Activated CD4-positive, alpha-beta T cell treated with anti-CD3 and anti-CD28 coated beads, Interleukin-2, amount 50 U/mL, for 1 hour (primary cell): Measurements from ENCODE around the gene MRTFA.
"Not testable (repeated sequence)": the region's sequence is repeated elsewhere in the genome, so short reads cannot be mapped to it uniquely, and the experiment has no call there.

Experiments used
- DNase-seq: peaks from one replicate; pipeline ENCODE4 v3.0.0-alpha.2; 2020

Gene MRTFA

DNA sequence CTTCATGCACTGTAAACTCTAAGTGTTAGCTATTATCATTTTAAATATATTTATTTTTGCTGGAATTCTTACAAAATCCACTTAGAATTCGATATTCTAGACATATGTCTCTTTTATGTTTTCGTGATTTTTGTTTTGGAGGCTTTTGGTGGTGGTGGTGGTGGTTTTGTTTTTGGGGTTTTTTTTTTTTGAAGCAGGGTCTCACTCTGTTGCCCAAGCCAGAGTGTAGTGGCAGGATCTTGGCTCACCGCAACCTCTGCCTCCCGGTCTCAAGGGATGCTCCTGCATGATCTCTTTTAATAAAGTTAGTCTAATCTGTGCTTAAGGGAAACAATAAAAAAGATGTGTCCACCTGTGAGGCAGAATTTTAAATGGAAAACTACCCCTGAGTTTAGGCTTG is 117.7 kb downstream of the MRTFA start:
- DNase-seq: no peak

DNA sequence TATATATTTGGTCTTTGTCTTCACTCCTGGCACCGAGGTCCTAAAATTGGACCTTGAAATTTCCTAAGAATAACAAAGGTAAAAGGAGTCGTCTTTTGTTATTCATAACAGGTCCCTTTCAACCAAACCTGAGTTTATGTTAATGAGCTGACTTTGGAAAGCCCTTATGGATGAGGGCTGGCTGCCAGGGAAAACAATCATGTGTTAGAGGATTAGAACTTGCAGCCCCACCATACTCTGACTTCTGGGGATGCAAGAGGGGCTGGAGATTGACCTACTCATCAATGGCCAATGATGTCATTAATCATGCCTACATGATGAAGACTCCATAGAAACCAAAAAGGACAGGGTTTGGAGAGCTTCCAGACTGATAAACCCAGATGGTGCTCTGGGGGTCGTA is 118.9 kb downstream of the MRTFA start:
- no peak for DNase-seq

DNA sequence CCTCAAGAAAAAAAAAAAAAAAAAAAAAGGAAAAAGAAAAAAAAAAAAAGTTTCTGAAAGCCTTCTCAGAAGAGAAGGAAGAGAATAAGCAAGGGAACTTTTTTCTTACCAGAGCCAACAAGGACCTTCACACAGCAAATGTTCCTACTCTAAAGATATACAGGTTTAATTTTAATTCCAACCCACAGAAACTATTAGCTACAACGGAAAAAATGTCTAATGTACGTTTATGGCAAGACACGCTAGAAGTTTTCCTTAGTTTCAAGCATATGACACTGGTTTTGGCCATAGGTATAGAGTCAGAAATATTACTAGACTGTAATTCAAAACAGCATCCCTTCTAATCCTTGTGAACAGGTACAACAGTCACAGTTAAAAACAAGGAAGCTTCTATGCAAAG is 120.1 kb downstream of the MRTFA start:
- no peak for DNase-seq

DNA sequence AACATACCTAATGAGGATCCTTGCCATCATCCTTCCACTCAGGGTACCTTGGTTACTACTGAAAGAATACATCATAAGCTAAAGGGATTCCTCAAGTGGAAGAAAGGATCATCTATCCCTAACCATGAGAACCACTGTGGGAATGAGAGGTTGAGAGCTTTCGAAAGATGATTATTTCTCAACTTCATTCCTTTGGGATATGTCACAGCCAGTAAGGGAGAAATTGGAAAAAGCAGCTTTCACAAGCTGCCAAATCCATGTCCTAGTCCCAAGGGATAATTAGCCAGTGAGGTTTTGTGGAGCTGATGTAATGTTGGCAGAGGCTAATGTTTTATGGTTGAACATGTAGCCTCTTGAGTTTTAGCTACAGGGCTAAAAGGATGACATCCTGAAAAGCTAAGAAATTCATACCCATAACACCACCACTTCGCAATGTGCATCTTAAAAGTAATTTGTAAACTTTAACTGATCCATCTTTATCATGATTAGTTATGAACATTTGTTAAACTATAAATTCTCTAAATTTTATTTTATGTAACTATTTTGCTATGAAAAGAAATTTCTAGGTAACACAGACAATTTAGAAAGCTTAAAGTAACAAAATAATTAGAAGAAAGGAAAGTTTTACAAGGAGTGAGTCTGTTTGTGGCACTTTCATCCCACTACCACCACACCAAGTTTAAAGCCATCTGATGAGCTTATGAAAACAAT is 123.9 kb downstream of the MRTFA start:
- DNase-seq: no peak

DNA sequence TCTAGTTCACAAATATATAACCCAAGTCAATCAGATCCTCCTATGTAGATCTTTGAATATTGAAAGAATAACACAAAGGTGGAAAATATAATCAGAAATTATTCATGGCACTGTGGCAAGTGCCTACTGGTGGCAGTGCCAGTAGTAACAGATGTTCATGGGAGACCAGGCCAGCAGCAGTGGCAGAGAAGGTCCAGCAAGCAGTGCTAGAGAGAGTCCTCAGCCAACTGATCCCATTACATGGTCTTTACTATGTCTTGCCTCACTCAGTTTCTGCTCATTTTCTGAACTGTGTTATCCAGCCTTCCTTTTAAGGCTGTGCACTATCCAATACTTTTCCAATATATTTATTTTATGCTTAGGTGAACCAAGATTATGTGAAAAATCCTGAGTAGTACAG is 124.9 kb downstream of the MRTFA start:
- no peak for DNase-seq

DNA sequence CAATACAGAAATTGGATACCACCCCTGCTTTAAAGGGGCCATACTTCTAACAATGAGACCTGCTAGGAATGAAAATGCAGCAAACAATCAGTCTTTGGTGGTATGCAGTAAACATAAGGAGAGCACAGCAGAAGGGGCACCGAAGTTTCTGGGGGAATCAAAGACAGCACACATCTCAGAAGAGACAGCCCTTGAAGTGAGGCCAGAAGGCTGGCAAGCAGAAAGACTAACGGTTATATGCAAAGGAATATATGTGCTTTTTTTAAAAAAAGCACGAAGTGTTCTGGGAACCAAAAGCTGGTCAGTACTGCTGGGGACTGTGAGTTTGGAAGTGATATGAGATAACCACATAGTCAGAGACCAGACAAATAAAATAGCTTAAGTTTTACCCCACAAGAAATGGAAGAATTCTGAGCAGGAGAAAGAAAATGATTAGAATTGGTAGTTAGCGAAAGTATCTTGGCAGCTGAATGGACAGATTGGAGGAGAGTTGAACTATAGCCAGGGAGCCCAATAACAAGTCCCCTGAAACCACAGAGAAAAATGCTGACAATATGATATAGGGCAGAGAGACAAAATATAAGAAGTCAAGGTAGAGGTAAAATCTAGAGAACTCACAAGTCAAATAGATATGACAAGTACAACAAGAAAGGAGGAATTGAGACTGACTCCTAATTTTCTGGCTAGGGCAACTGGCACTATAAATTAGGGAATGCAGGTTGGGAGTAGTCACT is 125.7 kb downstream of the MRTFA start:
- no peak for DNase-seq

DNA sequence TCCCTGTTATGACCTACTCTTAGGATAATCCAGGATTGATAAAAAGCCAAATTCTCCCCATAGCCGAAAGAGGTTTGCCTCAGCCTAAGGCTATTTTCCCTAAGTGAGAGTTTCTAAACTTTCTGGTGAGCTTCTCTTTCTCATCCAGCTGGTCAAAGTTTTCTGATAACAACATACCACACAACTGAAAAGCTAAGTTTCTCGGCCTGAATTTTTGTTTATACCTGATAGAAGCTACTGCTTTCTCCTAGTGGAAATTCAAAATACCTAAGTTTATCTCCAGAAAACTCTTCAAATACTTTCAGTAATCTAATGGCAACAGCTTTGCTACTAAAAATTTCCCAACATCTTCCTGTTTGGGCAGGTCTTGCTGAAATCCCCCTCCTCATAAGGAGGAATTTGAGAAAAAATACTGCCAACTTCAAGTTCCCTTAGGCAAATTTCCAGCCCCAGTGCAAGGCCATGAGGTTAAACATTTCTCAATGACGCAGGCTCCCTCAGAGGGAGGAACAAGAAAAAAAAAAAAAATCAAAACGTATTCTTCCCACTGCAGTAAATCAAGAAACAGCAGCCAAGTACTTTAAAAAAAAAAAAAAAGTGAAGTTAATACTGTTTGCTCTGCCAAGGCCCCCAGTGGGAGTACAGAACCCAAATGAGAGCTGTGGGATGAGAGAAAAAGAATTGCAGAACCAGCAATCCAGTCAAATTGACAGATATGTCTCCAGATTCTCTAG is 127.0 kb downstream of the MRTFA start:
- DNase-seq: no peak

DNA sequence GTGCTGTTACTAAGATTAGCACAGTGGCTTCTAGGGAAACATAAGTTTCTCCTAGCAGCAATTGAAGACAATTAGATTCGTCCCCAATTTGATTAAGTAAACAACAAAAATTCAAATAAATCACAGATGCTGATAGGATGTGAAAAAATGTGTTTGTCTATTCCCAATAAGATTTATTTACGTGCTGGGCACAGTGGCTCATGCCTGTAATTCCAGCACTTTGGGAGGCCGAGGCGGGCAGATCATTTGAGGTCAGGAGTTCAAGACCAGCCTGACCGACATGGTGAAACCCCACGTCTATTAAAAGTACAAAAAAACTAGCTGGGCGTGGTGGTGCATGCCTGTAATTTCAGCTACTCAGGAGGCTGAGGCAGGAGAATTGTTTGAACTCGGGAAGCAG is 128.5 kb downstream of the MRTFA start:
- not testable (repeated sequence) for DNase-seq

DNA sequence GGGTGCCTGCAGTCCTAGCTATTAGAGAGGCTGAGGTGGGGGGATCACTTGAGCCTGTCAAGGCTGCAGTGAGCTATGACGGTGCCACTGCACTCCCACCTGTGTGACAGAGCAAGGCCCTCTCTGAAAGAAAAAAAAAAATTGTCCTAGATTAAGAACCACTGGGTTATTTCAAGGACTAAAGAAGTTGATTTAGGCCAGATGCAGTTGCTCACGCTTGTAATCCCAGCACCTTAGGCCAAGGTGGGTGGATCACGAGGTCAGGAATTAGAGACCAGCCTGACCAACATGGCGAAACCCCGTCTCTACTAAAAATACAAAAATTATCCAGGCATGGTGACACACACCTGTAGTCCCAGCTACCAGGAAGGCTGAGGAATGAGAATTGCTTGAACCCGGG is 129.0 kb downstream of the MRTFA start:
- no peak for DNase-seq

DNA sequence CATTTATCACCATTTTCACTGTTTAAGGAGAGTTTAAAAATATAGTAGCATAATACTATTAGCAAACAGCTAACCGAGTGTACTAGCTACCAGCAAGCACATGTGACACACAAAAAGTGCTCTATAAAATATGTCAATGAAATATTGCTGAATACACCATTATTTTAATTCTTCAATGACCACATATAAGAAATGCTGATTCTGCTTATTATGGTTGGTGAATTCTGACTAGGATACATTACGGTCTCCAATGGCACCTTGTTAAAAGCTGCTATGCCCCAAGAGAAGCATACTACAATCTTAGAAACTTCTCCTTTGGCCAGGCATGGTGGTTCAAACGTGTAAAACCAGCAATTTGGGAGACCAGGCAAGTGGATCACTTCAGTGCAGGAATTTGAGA is 129.8 kb downstream of the MRTFA start:
- no peak for DNase-seq

DNA sequence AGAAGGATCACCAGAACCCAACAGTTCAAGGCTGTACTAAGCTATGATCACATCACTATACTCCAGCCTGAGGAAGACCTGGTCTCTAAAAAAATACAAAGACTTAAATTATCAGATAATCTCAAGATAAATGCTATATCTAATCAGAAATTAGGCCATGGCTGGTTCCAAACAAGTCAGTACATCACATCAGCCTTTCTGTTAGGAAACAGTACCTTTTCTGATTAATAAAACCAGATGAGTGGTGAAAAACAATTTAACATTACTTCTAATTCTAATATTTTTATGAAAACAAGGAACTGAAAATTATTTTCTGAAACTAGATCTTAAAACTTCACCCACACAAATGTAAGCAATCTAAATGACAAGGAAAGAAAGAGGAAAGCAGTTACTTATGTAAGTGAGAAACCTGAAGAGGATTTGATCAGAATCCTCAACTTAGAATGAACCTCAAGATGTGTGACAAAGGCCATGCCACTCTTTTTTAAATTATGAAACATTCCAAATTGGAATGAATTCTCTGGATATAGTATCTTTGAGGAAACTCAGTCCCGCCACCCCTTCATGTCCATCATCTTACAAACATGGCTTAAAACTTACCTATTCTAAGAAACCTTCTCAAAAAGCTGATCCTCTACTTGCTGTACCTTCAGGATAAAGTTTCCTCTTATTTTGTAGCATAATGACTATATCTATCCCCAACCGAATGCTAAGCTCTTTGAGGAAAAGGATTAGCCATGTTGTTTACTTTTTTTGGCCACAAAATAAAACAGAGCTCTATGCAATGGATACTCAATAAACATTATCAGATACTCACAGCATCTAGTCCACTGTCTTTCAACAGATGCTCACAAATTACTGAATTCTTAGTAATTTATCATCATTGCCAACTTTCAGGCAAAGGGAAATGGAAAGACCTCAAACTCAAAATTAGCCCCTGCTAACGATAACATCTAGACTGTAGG is 132.0 kb downstream of the MRTFA start:
- no peak for DNase-seq

DNA sequence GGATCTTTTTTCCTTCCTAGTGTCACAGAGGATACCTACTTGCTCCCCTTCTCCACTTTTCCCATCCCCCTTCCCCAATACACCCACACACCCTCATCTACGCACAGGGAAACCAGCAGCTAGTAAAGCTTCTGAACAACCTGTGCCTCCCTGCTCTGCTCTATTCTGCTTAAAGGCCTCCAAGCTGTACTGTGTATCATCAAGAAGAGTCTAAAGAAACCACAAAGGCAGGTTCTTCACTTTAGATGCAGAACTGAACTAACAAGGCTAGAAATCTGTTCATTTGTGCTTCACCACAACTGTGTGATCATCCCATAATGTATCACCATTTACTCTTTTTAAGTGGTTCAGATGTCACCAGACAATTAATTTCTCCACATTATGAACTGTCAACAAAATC is 133.6 kb downstream of the MRTFA start:
- DNase-seq: no peak

DNA sequence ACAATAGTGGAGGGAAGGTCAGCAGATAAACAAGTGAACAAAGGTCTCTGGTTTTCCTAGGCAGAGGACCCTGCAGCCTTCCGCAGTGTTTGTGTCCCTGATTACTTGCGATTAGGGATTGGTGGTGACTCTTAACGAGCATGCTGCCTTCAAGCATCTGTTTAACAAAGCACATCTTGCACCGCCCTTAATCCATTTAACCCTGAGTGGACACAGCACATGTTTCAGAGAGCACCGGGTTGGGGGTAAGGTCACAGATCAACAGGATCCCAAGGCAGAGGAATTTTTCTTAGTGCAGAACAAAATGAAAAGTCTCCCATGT is 136.1 kb downstream of the MRTFA start:
- not testable (repeated sequence) for DNase-seq

DNA sequence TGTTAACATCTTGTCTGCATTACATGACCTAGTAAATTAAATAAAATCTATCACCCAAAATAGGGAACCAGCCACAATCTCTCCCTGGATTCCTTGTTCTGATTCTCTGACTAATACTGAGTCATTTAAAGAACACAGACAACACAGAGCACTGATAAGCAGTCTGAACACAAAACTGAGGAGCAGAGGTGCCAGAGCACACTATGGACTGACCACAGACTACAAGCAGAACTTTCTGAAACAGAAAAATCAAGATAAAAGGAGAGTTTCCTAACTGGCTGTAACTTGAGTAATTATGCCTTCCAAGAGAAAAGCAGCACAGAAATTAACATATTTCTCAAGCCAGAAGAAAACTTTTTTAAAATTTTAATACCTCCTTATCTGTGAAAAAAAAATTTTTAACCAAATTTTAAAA is 137.3 kb downstream of the MRTFA start:
- DNase-seq: no peak

DNA sequence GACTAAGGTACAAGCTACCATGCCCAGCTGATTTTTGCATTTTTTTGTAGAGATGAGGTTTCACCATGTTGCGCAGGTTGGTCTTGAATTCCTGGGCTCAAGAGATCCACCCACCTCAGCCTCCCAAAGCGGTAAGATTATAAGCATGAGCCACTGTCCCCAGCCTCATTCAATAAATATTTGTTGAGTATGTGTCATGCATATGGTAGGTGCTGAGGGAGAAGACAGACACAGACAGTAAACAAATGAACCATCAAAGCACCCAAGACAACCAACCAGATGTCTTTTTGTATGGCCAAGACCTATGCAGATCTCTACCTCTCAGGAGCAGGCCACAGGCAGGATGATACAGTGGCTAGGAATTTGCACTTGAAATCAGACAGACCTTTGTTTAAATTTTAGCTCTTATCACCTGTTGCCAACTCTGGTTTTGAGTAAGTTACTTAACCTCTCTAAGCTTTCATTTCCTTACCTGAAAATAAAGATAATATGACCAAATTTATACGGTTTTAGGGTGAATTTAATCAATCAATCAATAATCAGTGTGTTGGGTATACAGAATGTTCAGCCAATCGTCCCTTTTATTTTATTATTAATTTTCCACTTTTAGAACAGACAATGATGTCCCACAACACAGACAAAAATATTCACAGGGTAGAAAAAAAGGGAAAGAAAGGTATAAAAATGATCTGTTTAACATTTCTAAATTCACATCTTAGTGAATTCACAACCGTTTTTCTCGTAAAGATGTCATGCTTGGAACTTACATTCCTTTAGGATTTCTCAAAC is 137.9 kb downstream of the MRTFA start:
- no peak for DNase-seq

DNA sequence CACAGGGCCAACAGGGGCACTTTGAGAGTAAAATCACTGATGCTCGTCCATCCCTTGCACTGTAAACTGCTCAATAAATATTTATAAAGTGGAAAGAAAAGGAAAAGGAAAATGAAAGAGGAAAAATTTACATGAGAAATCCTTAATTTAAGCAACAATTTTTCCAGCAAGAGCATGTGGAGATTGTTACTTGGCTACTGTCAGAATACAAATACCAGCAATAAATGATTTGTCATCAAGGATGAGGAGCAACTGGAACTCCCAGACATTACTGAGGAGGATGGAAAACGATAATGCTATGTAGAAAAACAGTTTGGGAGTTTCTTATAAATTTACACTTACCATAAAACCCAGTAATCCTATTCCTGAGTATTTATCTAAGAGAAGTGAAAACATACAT is 143.1 kb downstream of the MRTFA start:
- DNase-seq: no peak

DNA sequence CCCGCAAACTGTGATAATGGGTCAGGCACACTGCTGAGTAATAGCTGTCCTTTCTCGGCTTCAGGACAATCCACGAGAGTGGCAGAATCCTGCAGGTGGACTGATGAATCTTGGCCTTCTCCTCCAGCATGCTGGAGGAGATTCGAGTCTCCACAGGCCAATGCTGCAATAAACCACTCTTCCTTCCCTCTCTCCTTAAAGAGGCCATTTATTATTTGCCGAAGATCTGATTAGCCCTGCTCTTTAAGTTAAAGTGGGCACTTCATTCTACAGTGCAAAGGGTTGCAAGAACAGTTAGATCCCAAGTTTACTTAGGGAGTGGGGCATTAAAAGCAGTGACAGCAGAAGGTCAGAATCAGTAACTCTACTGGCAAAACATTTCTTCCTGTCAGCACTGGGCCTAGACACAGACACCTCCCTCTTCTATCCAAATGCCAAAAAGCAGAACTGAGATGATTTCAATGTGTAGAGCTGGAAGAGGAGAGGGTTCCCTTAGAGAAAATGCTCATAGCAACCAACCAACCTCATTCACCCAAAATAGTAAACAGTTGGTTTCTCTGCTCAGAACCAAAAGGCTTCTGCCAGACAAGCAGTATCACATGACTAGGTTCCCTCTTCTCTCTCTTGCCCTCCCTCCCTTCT is 144.4 kb downstream of the MRTFA start:
- no peak for DNase-seq

DNA sequence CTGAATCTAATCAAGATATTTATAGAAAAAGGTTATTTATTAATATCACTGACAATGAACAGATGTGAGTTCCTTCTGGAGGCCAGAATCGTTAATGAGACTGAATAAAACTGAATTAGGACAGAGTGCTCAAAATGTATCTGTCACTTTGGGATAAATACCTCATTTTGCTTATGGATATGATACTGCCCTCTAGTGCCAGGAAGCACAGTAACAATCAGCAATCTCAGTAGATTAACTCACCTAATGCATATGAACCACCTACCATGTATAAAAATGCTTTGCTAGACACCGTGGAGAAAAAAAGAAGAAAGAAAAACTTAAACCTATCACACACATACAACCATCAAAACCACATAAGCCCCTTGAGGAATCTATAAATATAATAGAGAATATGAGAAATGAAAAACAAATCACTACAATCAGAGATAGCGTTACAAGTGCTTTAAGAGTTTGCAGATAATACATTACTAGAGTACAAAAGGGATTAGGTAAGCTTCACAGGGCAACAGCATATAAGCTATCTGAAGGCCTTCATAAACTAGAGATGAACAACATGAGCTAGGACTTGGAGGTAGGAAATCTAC is 148.8 kb downstream of the MRTFA start:
- DNase-seq: no peak

DNA sequence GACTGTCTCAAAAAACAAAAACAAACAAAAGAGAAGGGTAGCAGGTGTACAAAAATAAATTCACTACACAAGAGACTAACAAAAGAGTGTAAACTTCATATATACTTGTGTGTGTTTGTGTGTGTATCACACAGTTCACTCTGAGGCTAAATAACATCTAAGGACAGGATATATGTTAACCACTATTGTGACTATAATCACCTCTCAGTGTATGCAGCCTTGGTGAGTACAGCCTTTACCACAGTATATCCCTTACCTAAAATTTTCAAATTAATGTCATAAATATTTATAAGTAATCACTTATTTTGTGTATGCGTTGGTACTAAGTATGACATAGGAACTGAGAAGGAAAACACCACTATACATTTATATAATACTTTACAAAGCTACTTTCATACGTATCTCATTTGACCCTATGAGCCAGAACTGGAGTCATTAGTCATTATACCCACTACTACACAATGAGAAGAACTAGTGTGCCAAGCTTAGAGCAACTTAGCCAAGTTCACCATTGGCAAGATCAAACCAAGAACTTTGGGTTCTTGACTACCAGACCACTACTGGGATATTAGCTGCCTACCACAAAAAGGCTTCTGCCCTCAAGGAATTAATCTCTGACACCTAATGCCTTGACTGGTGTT is 149.4 kb downstream of the MRTFA start:
- DNase-seq: no peak

DNA sequence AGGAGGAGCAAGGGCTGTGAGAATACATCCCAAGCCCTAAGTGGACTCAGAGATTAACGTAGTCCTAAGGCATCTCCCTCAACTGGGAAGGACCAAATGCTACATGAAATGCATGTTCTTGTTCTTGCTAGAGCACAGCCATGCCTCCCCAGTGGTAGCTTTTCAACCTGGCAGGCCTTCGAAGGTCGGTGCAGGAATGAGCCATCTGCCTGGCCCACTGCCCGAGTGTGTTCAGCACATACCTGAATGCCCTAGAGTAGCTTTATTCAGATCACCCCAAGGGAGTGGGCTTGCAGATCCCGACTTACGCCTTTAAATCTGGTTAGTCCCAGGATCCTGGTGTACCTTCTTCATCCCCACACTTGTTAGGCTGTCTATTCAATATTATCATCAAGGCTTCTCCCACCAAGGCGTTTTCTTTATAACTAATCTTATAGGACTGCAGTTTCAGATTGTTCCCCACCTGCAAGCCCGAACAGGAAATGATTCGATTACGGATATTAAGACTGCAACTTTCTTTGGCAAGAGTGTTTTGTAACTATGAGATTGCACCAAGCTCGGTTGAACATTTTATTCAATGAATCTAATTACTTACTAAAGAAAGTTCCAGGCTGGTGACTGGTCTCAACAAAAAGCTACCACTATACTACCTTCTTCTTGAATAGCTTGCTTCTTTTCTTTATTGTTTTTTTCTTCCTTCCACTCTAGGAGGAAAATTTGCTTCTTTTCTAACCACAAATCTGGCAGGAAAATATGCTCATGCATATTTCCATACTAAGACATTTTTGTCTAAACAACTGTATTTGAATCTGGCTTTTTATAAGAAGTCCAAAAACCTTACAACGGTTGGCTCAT is 150.5 kb downstream of the MRTFA start:
- DNase-seq: no peak
